Heart right ventricle (tissue), 16 donors: ENCODE data around the gene GRIK3. TPM values are rescaled to one million over a fixed set of nuclear protein-coding genes. Genes with fewer than 3 reads are reported as not detected.

ENCODE experiments used
- ATAC-seq, 8 donors: fragments of 200-7000 bp; cut with Tn5 transposase; one replicate each; pipeline ENCODE4 v1.9.1; 2020; ENCODE audit warnings: mild to moderate bottlenecking in 8 of 8, moderate library complexity in 8 of 8, moderate number of reproducible peaks in 1 of 8
- DNase-seq, 2 donors: peaks; one replicate each; pipeline ENCODE4 v3.0.0-alpha.2; 2020
- H3K27ac ChIP-seq, 10 donors: fragments of 200-600 bp; sonication (generic) in 2 of 10; one replicate each; pipeline versions ENCODE4 v1.5.0 to v1.8.0; 2020 to 2022; ENCODE audit warnings: mild to moderate bottlenecking in 3 of 10
- H3K27me3 ChIP-seq, 7 donors: fragments of 200-600 bp; one replicate each; pipeline ENCODE4 v1.8.0; 2021 to 2022; ENCODE audit warnings: mild to moderate bottlenecking in 2 of 7
- H3K36me3 ChIP-seq, 9 donors: fragments of 200-600 bp; sonication (generic) in 1 of 9; one replicate each; pipeline versions ENCODE4 v1.5.0 to v1.8.0; 2020 to 2022; ENCODE audit warnings: mild to moderate bottlenecking in 2 of 9
- H3K4me1 ChIP-seq, 9 donors: fragments of 200-600 bp; sonication (generic) in 1 of 9; one replicate each; pipeline versions ENCODE4 v1.5.0 to v1.8.0; 2020 to 2022; ENCODE audit warnings: mild to moderate bottlenecking in 4 of 9
- H3K4me3 ChIP-seq, 10 donors: fragments of 200-600 bp; sonication (generic) in 2 of 10; one replicate each; pipeline versions ENCODE4 v1.5.0 to v1.8.0; 2020 to 2022; ENCODE audit warnings: mild to moderate bottlenecking in 7 of 10, moderate library complexity in 2 of 10
- H3K9me3 ChIP-seq, 11 donors: fragments of 200-600 bp in 10 of 11; sonication (generic) in 2 of 11; one replicate each; pipeline versions ENCODE4 v1.5.0 to v1.8.0; 2013 to 2022; ENCODE audit warnings: mild to moderate bottlenecking in 2 of 11, control low read depth in 1 of 11, moderate library complexity in 1 of 11
- CTCF ChIP-seq, 9 donors: fragments of 200-600 bp; sonication (generic) in 2 of 9; IDR thresholded peaks; one replicate each; pipeline versions ENCODE4 v1.5.0 to v1.8.0; 2021 to 2022; ENCODE audit warnings: antibody characterized with exemption in 9 of 9, mild to moderate bottlenecking in 5 of 9, moderate library complexity in 1 of 9
- WGBS, 2 donors: extraction: QIAGEN DNeasy Blood & Tissue Kit; methylation state at CpG; one replicate each; pipeline ENCODE4 v1.1.7; 2013; ENCODE audit warnings: inconsistent platforms in 1 of 2; 5-methylcytosine and 5-hydroxymethylcytosine counted together
- intact Hi-C, 10 donors: fragments of 100-400 bp; cut with DNase I; formaldehyde crosslinking; loops; one replicate each; pipeline versions ENCODE4 v1.11.1 to v1.14.2; 2022
- polyA plus RNA-seq, 2 donors: library from polyadenylated mRNA; stranded (reverse); fragments of 200-250 nt; gene quantifications; one replicate each; pipeline ENCODE4 v1.2.3, GENCODE V29; 2013
- total RNA-seq, 10 donors: library from RNA; stranded (reverse); fragmentation: NEBNext Ultra II Directional in 3 of 10; extraction: Animal tissue kit (Norgen Biotek cat#: 25700) in 3 of 10; gene quantifications; one replicate each; pipeline versions ENCODE4 v1.2.1 to v1.2.4, GENCODE V29; 2021 to 2023
- donor health status: Arrhythmogenic right ventricular cardiomyopathy.
- donor health status: ischemic (EF 13 %, LVEDD 7.1; RV severe dilation, severe dysfunction).
- donor health status: healthy with polysubstance abuse.
- donor health status: DM: no; HTN: yes; CAD: no.
- donor health status: DM: no; HTN: no; CAD: no.
- donor health status: ischemic (EF 25% LVEDD 6.9; RV normal size, moderate dysfunction).
- donor health status: ischemic (EF 25% LVEDD 5.7; RV mildly dilated, moderate dysfunction).
- donor health status: healthy.
- donor health status: DM: yes; HTN: yes; CAD: no.
- donor health status: Ischemic cardiomyopathy.
- donor health status: ischemic (EF 35%, LVEDD 5.7; RV mildly dilated, moderate dysfunction).
- donor health status: nonischemic (EF 11% LVEDD 7.7; RV severe dilation, severe dysfunction).
- donor health status: DM: yes; HTN: yes; CAD: no.
- donor health status: PGD.
- donor health status: ischemic (EF 29% LVEDD 5.4; RV normal size, mild dysfunction).
- donor health status: nonischemic (EF 23%, LVEDD 6.1; RV moderate dilation, normal function).

GRIK3 gene
- total and polyA plus RNA-seq, 12 donors: 0.10 to 1.1 (median 0.27) TPM

- ATAC-seq: no peak
- DNase-seq: no peak
- no peak overlapping the region for H3K4me3 ChIP-seq
- H3K9me3 ChIP-seq: no peaks in the 10 kb centered on the region
- no peaks in the 10 kb centered on the region for H3K36me3 ChIP-seq
- no peak for TF ChIP-seq CTCF (IDR thresholded peaks at IDR 0.05)
- H3K27me3 ChIP-seq: peaks cover 0 to 54% (median 35%) of the 10 kb centered on the region in 7 donors
- H3K4me1 ChIP-seq: no peaks in the 10 kb centered on the region
- H3K27ac ChIP-seq: no peak overlapping the region
- intact Hi-C loops: no loop called here
- 43 to 45% methylated on average over 4 of the region's 4 CpGs for WGBS, 2 donors
Measured at GRCh38 chr1:36766481-36766880, 267.8 kb downstream of the GRIK3 start.

- no peaks in the 10 kb centered on the region for H3K9me3 ChIP-seq
- no peak overlapping the region for H3K4me3 ChIP-seq
- no peak for ATAC-seq
- no peaks in the 10 kb centered on the region for H3K4me1 ChIP-seq
- H3K36me3 ChIP-seq: no peaks in the 10 kb centered on the region
- intact Hi-C loops: no loop called here
- H3K27ac ChIP-seq: no peak overlapping the region
- no peak for DNase-seq
- 63 to 68% methylated on average over 5 of the region's 5 CpGs for WGBS, 2 donors
- peaks cover 0 to 51% (median 29%) of the 10 kb centered on the region in 7 donors for H3K27me3 ChIP-seq
- no peak for TF ChIP-seq CTCF (IDR thresholded peaks at IDR 0.05)
Measured at GRCh38 chr1:36765785-36766300, 268.5 kb downstream of the GRIK3 start.

GRCh38 chr1:36764798-36765197 lies 269.5 kb downstream of the GRIK3 start:
- Histone ChIP-seq H3K27me3 (peaks cover 0 to 48% (median 24%) of the 10 kb centered on the region in 7 donors), H3K9me3 (peaks cover 0 to 3% (median 0%) of the 10 kb centered on the region in 11 donors), H3K4me3 (no peak overlapping the region), H3K4me1 (no peaks in the 10 kb centered on the region), H3K36me3 (no peaks in the 10 kb centered on the region), H3K27ac (no peak overlapping the region)
- TF ChIP-seq CTCF (IDR thresholded peaks at IDR 0.05): no peak
- 4 to 11% methylated on average over 2 of the region's 2 CpGs for WGBS, 2 donors
- intact Hi-C loops: no loop called here
- DNase-seq (no peak), ATAC-seq (no peak)

- no peak overlapping the region for H3K27ac ChIP-seq
- no peak for DNase-seq
- no peak for ATAC-seq
- intact Hi-C loops: no loop called here
- TF ChIP-seq CTCF (IDR thresholded peaks at IDR 0.05): no peak
- H3K9me3 ChIP-seq: peaks cover 0 to 11% (median 0%) of the 10 kb centered on the region in 11 donors
- no peak overlapping the region for H3K4me3 ChIP-seq
- WGBS, 2 donors: 88 to 89% methylated on average over 10 of the region's 10 CpGs
- no peaks in the 10 kb centered on the region for H3K36me3 ChIP-seq
- H3K27me3 ChIP-seq: peaks cover 0 to 38% (median 16%) of the 10 kb centered on the region in 7 donors
- H3K4me1 ChIP-seq: no peaks in the 10 kb centered on the region
Measured at GRCh38 chr1:36763771-36764170, 270.5 kb downstream of the GRIK3 start.
